ENCODE data around the gene PDGFC. TPM values are rescaled to one million over a fixed set of nuclear protein-coding genes. Genes with fewer than 3 reads are reported as not detected.

The PDGFC gene
- total RNA-seq, 1 experiment from 2014 or later = 4.5 TPM

GRCh38 chr4:156948738-156949137 is 22.9 kb downstream of the PDGFC start:
- H3K79me2 ChIP-seq (ENCODE audit: insufficient read depth, low read length) = no peaks in the 10 kb centered on the region
- no peak overlapping the region for H3K4ac ChIP-seq (ENCODE audit: low read depth, low read length)
- H4K5ac ChIP-seq (ENCODE audit: insufficient read length, low read depth, low read length) = no peak overlapping the region
- no peak overlapping the region for H4K91ac ChIP-seq (ENCODE audit: insufficient read length, low read depth, low read length)
- H2BK15ac ChIP-seq (ENCODE audit: low read depth, low read length) = no peak overlapping the region
- no peak overlapping the region for H3T11ph ChIP-seq (ENCODE audit: low read length)
- H2AK5ac ChIP-seq (ENCODE audit: insufficient read length, low read length) = no peak overlapping the region
- TF ChIP-seq CTCF (conservative IDR thresholded peaks at IDR 0.05) = no peak
- H2AFZ ChIP-seq (ENCODE audit: low read length) = no peak overlapping the region
- Mint-ChIP-seq H3K27me3 (ENCODE audit: low read depth) (no peaks in the 10 kb centered on the region), H3K27ac (no peak overlapping the region; a peak in 1 of 7 replicates), H3K36me3 (ENCODE audit: insufficient read depth in 1 of 3, low read depth in 3 of 3) (no peaks in the 10 kb centered on the region), H3K9me3 (no peaks in the 10 kb centered on the region), H3K4me1 (peaks cover 5 to 15% of the 10 kb centered on the region in 2 experiments), H3K4me3 (no peak overlapping the region)
- H3K23ac ChIP-seq (ENCODE audit: insufficient read length, low read depth, low read length) = no peak overlapping the region
- H3K14ac ChIP-seq (ENCODE audit: insufficient read depth, low read length) = no peak overlapping the region
- no peaks in the 10 kb centered on the region for H3K27me3 ChIP-seq (ENCODE audit: insufficient read depth, low read length)
- H3K23me2 ChIP-seq (ENCODE audit: insufficient read length, low read depth, low read length, poor library complexity, severe bottlenecking) = no peaks in the 10 kb centered on the region
- no peak overlapping the region for H3K27ac ChIP-seq (ENCODE audit: insufficient read length, low read depth, low read length)
- no peaks in the 10 kb centered on the region for H3K4me1 ChIP-seq (ENCODE audit: insufficient read depth, low read length)
- no peak overlapping the region for H4K8ac ChIP-seq (replicated peaks; ENCODE audit: insufficient read length, low read depth, low read length)
- H2BK20ac ChIP-seq (ENCODE audit: low read depth, low read length, poor library complexity, severe bottlenecking) = no peak overlapping the region
- H3K9me3 ChIP-seq (ENCODE audit: control insufficient read depth, low read depth, low read length) = no peaks in the 10 kb centered on the region
- no peaks in the 10 kb centered on the region for H3K79me1 ChIP-seq (ENCODE audit: insufficient read depth, low read depth, low read length, poor library complexity, severe bottlenecking)
- H2BK120ac ChIP-seq (ENCODE audit: low read depth, low read length, poor library complexity, severe bottlenecking) = no peak overlapping the region
- no peaks in the 10 kb centered on the region for H4K20me1 ChIP-seq (ENCODE audit: control insufficient read depth, insufficient read depth, insufficient read length)
- no peak overlapping the region for H2BK12ac ChIP-seq (ENCODE audit: insufficient read length, low read depth, low read length)
- H3K4me2 ChIP-seq (ENCODE audit: insufficient read depth, insufficient read length, low read length) = no peak overlapping the region
- DNase-seq = no peak
- WGBS (ENCODE audit: extremely low coverage, insufficient read length, low lambda C conversion rate) = no CpG with 5 or more reads among the region's 3 CpGs
- no peak overlapping the region for H3K18ac ChIP-seq (ENCODE audit: insufficient read length, low read depth, low read length)
- H3K9ac ChIP-seq (ENCODE audit: extremely low read depth, insufficient read length, low read length) = no peak overlapping the region
- H3K56ac ChIP-seq (ENCODE audit: insufficient read length, low read depth, low read length) = no peak overlapping the region
- H2BK5ac ChIP-seq (ENCODE audit: insufficient read length, low read length) = no peak overlapping the region
